HCT116 (cell line): ENCODE results near the gene IZUMO1. TPM values are rescaled to one million over a fixed set of nuclear protein-coding genes. Genes with fewer than 3 reads are reported as not detected.

Source experiments
- ATAC-seq: fragments of 200-7000 bp; cut with Tn5 transposase; 2 replicates; pipeline ENCODE4 v1.9.1; 2020; ENCODE audit warnings: mild to moderate bottlenecking, moderate library complexity
- BruUV-seq: library from RNA; stranded (reverse); fragments of 400-500 nt; replicated peaks from 2 replicates; lab custom pipeline; 2021; lab: Mats Ljungman, UMichigan
- CTCF ChIA-PET: fragments of 300-600 bp; sonication (Branson Sonifier 250); formaldehyde crosslinking; loops from one replicate; lab custom pipeline; 2021; ENCODE audit warnings: antibody characterized with exemption; lab: Charles Lee
- POLR2A ChIA-PET: fragments of 300-600, 350-600 bp; sonication (Branson Sonifier 250); formaldehyde crosslinking; loops from one replicate; lab custom pipeline; 2021; ENCODE audit warnings: antibody characterized with exemption; lab: Charles Lee
- RAD21 ChIA-PET, 2 experiments: fragments of 300-600 bp; sonication (Branson Sonifier 250); formaldehyde crosslinking; loops; one replicate each; lab custom pipeline; 2023; ENCODE audit warnings: low total read pairs in 2 of 2; ENCODE audit not compliant: uncharacterized antibody in 2 of 2, unreplicated experiment in 2 of 2, low non-redundant PET in 1 of 2; lab: Charles Lee
- DNase-seq: peaks from one replicate; pipeline ENCODE4 v3.0.0-alpha.2; 2010; ENCODE audit warnings: low read depth, low spot score
- H2AFZ ChIP-seq: fragments of 200-600 bp; shearing (Covaris generic), sonication (generic); 2 replicates; pipeline ENCODE4 v1.6.1; 2017; ENCODE audit warnings: low read depth, mixed run types, mixed read lengths, antibody characterized with exemption, low read length; ENCODE audit not compliant: poor library complexity, severe bottlenecking
- H3K27ac ChIP-seq: 2 replicates; pipeline ENCODE4 v1.5.1; 2012; ENCODE audit warnings: low read depth, low read length
- H3K27me3 ChIP-seq: fragments of 200-600 bp; sonication (generic); 2 replicates; pipeline ENCODE4 v1.6.1; 2016; ENCODE audit warnings: mixed run types, low read length, mixed read lengths; ENCODE audit not compliant: insufficient read depth
- H3K36me3 ChIP-seq, 2 experiments: fragments of 200-500 bp in 1 of 2; fragments of 200-600 bp in 1 of 2; sonication (Bioruptor generic) in 1 of 2; sonication (generic) in 1 of 2; 2 replicates each; pipeline versions ENCODE4 v1.5.1 to v1.6.1; 2014 to 2016; ENCODE audit warnings: low read length in 2 of 2, inconsistent platforms in 1 of 2, mixed read lengths in 1 of 2, mixed run types in 1 of 2; ENCODE audit not compliant: insufficient read depth in 2 of 2, control insufficient read depth in 1 of 2
- H3K4me1 ChIP-seq, 2 experiments: fragments of 200-600 bp in 1 of 2; sonication (generic) in 1 of 2; 2 replicates each; pipeline versions ENCODE4 v1.5.1 to v1.6.1; 2012 to 2017; ENCODE audit warnings: low read length in 2 of 2, inconsistent platforms in 1 of 2, mild to moderate bottlenecking in 1 of 2, mixed read lengths in 1 of 2, mixed run types in 1 of 2, moderate library complexity in 1 of 2; ENCODE audit not compliant: insufficient read depth in 2 of 2, control insufficient read depth in 1 of 2
- H3K4me2 ChIP-seq: fragments of 200-600 bp; sonication (generic); 2 replicates; pipeline ENCODE4 v1.6.1; 2017; ENCODE audit warnings: mixed run types, low read length, mixed read lengths
- H3K4me3 ChIP-seq, 2 experiments: fragments of 200-600 bp in 1 of 2; sonication (generic) in 1 of 2; replicated peaks in 1 of 2; 2 replicates each; pipeline ENCODE4 v1.5.1; 2011 to 2016; ENCODE audit warnings: low read length in 2 of 2, control low read depth in 1 of 2, low read depth in 1 of 2, mild to moderate bottlenecking in 1 of 2, mixed read lengths in 1 of 2, mixed run types in 1 of 2
- H3K79me2 ChIP-seq: fragments of 200-600 bp; sonication (generic); 2 replicates; pipeline ENCODE4 v1.6.1; 2017; ENCODE audit warnings: mild to moderate bottlenecking, mixed run types, low read length, moderate library complexity, mixed read lengths; ENCODE audit not compliant: insufficient read depth
- H3K9ac ChIP-seq: fragments of 200-600 bp; sonication (generic); 2 replicates; pipeline ENCODE4 v1.6.1; 2016; ENCODE audit warnings: low read length, mixed read lengths
- H3K9me2 ChIP-seq: fragments of 200-600 bp; sonication (generic), shearing (Covaris generic); 2 replicates; pipeline ENCODE4 v1.6.1; 2017; ENCODE audit warnings: mixed run types, mild to moderate bottlenecking, moderate library complexity; ENCODE audit not compliant: insufficient read depth
- H3K9me3 ChIP-seq, 2 experiments: fragments of 200-500 bp in 1 of 2; fragments of 200-600 bp in 1 of 2; sonication (Bioruptor generic) in 1 of 2; sonication (generic) in 1 of 2; 2 replicates each; pipeline ENCODE4 v1.6.1; 2014 to 2017; ENCODE audit warnings: low read length in 2 of 2, mixed read lengths in 2 of 2, inconsistent platforms in 1 of 2, low read depth in 1 of 2, mild to moderate bottlenecking in 1 of 2, mixed run types in 1 of 2, moderate library complexity in 1 of 2; ENCODE audit not compliant: control insufficient read depth in 1 of 2, insufficient read depth in 1 of 2
- H4K20me1 ChIP-seq: fragments of 200-600 bp; sonication (generic), shearing (Covaris generic); 2 replicates; pipeline ENCODE4 v1.6.1; 2017; ENCODE audit warnings: mixed run types, mild to moderate bottlenecking, moderate library complexity; ENCODE audit not compliant: insufficient read depth
- CBX3 ChIP-seq: IDR thresholded peaks from 2 replicates; pipeline ENCODE4 v1.6.1; 2012; ENCODE audit warnings: low read depth
- EGR1 ChIP-seq: IDR thresholded peaks from 2 replicates; pipeline ENCODE4 v1.6.1; 2012; ENCODE audit warnings: low read depth
- ELF1 ChIP-seq: IDR thresholded peaks from 2 replicates; pipeline ENCODE4 v1.6.1; 2012; ENCODE audit warnings: low read depth, borderline replicate concordance
- EZH2 ChIP-seq: fragments of 200-600 bp; sonication (generic); IDR thresholded peaks from 2 replicates; pipeline ENCODE4 v1.6.1; 2017; ENCODE audit warnings: antibody characterized with exemption, mixed run types
- EZH2phosphoT487 ChIP-seq: fragments of 200-600 bp; IDR thresholded peaks from 2 replicates; pipeline ENCODE4 v1.6.1; 2018; ENCODE audit warnings: antibody characterized with exemption, borderline replicate concordance
- FOSL1 ChIP-seq: IDR thresholded peaks from 2 replicates; pipeline ENCODE4 v1.6.1; 2012; ENCODE audit warnings: low read depth
- JUND ChIP-seq: IDR thresholded peaks from 2 replicates; pipeline ENCODE4 v1.6.1; 2012
- POLR2A ChIP-seq: IDR thresholded peaks from 2 replicates; pipeline ENCODE4 v1.7.0; 2011; ENCODE audit warnings: borderline replicate concordance; ENCODE audit not compliant: insufficient read depth, insufficient read length; ENCODE audit errors: extremely low read depth
- POLR2AphosphoS5 ChIP-seq: IDR thresholded peaks from 2 replicates; pipeline ENCODE4 v1.6.1; 2011; ENCODE audit warnings: mild to moderate bottlenecking, low read depth, low read length, moderate library complexity
- SIN3A ChIP-seq: IDR thresholded peaks from 2 replicates; pipeline ENCODE4 v1.6.1; 2012; ENCODE audit warnings: low read depth
- SP1 ChIP-seq: IDR thresholded peaks from 2 replicates; pipeline ENCODE4 v1.6.1; 2012; ENCODE audit warnings: low read depth
- TCF7L2 ChIP-seq: IDR thresholded peaks from 2 replicates; pipeline ENCODE4 v1.7.0; 2011; ENCODE audit warnings: borderline replicate concordance, inconsistent platforms; ENCODE audit not compliant: insufficient read depth, insufficient read length; ENCODE audit errors: extremely low read depth
- ZNF274 ChIP-seq: fragments of 200-500 bp; sonication (Bioruptor generic); IDR thresholded peaks from 2 replicates; pipeline ENCODE4 v1.6.1; 2014; ENCODE audit warnings: mild to moderate bottlenecking, low read depth, low read length, inconsistent platforms
- intact Hi-C: fragments of 100-400 bp; cut with micrococcal nuclease; formaldehyde crosslinking; loops from 2 replicates; pipeline ENCODE4 v1.10.0; 2022
- total RNA-seq: library from RNA; stranded (reverse); gene quantifications from one replicate; pipeline ENCODE4 v1.2.1, GENCODE V29; 2021; ENCODE audit not compliant: unreplicated experiment
- TF ChIP-seq, protein P1 (sequence below): IDR thresholded peaks from 2 replicates; pipeline ENCODE4 v1.6.1; 2011; ENCODE audit warnings: mild to moderate bottlenecking, low read length, moderate library complexity; ENCODE audit not compliant: insufficient replicate concordance; ENCODE audit errors: extremely low read depth
- TF ChIP-seq, protein P2 (sequence below): IDR thresholded peaks from 2 replicates; pipeline ENCODE4 v1.6.1; 2012
- TF ChIP-seq, protein P3 (sequence below): IDR thresholded peaks from 2 replicates; pipeline ENCODE4 v1.6.1; 2012

IZUMO1 gene
- total RNA-seq, 1 experiment from 2014 or later, result 1.7 TPM

DNA sequence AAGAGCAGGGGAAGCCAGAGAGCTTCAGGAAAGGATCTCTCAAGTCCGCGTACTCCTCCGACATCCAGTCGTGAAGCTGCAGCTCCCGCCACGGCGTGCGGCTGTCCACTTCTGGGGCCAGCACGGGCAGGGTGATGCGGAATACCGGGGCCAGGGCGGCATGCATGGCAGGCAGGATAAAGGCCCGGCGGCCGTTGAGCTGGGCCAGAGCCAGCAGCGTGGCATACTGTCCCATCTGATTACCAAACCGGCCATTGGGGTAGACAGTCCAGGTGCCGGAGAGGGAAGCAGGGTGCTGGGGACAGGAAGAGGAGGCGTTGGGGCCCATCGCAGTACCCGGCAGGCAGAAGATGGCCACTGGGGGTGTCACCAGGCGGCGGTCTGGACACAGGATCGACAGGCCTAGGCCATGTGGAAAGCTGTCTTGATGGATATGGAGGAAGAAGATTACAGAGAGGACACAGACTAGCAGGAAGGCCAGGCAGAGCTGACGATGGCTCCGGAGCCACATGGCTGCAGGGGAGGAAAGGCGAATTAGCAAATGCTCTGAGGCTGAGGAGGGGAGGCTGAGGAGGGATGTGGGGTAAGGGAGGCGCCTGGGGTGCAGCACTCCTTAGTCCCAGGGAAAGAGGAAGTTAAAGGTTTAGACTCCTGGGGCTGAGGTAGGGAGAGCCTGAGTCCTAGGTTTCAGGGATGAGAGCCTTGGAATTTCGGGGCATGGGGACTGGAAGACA, 4.2 kb upstream of the IZUMO1 start:
- ChIA-PET RAD21 (no interaction called here), POLR2A (interaction anchor here (1.5 kb wide), 1 partner anchor 12 kb away, joined by 4 read pairs; no protein-coding TSS in a partner anchor)
- peak overlapping the region; percentile 85 for H3K9ac ChIP-seq
- peaks cover 23 to 47% of the 10 kb centered on the region in 2 experiments for H3K4me1 ChIP-seq
- H3K79me2 ChIP-seq, result peaks cover 43% of the 10 kb centered on the region
- H3K4me3 ChIP-seq, result peak overlapping the region; percentile 78 to 95
- no peak for TF ChIP-seq SIN3A
- no peak for TF ChIP-seq JUND
- no peak for TF ChIP-seq EZH2
- TF ChIP-seq FOSL1, result no peak
- no peak for TF ChIP-seq POLR2A
- TF ChIP-seq, protein P1, sequence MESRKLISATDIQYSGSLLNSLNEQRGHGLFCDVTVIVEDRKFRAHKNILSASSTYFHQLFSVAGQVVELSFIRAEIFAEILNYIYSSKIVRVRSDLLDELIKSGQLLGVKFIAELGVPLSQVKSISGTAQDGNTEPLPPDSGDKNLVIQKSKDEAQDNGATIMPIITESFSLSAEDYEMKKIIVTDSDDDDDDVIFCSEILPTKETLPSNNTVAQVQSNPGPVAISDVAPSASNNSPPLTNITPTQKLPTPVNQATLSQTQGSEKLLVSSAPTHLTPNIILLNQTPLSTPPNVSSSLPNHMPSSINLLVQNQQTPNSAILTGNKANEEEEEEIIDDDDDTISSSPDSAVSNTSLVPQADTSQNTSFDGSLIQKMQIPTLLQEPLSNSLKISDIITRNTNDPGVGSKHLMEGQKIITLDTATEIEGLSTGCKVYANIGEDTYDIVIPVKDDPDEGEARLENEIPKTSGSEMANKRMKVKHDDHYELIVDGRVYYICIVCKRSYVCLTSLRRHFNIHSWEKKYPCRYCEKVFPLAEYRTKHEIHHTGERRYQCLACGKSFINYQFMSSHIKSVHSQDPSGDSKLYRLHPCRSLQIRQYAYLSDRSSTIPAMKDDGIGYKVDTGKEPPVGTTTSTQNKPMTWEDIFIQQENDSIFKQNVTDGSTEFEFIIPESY, result no peak
- TF ChIP-seq CBX3, result no peak
- TF ChIP-seq SP1, result no peak
- TF ChIP-seq TCF7L2, result no peak
- TF ChIP-seq, protein P2, sequence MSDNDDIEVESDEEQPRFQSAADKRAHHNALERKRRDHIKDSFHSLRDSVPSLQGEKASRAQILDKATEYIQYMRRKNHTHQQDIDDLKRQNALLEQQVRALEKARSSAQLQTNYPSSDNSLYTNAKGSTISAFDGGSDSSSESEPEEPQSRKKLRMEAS, result no peak
- no peak for TF ChIP-seq EZH2phosphoT487
- TF ChIP-seq, protein P3, sequence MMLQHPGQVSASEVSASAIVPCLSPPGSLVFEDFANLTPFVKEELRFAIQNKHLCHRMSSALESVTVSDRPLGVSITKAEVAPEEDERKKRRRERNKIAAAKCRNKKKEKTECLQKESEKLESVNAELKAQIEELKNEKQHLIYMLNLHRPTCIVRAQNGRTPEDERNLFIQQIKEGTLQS, result no peak
- TF ChIP-seq POLR2AphosphoS5, result no peak
- no peak for TF ChIP-seq ZNF274
- TF ChIP-seq EGR1, result no peak
- TF ChIP-seq ELF1, result no peak
- TF ChIP-seq, all 23 proteins: peak for 0
- Histone ChIP-seq H3K27me3 (no peaks in the 10 kb centered on the region), H3K9me2 (no peaks in the 10 kb centered on the region), H4K20me1 (no peaks in the 10 kb centered on the region), H2AFZ (no peak overlapping the region), H3K36me3 (peaks cover 14 to 27% of the 10 kb centered on the region in 2 experiments; a peak in 3 of 4 replicates), H3K9me3 (no peaks in the 10 kb centered on the region), H3K27ac (peak overlapping the region; percentile 84), H3K4me2 (peak overlapping the region; percentile 88)
- intact Hi-C loops, result no loop called here
- no peak for ATAC-seq
- CTCF ChIA-PET, result no interaction called here
- no peak for DNase-seq
- BruUV-seq, result no TSS peak
